Effector memory CD4-positive, alpha-beta T cell (primary cell): ENCODE data around the gene ATP6V1G2.
"Not testable (repeated sequence)": the region's sequence is repeated elsewhere in the genome, so short reads cannot be mapped to it uniquely, and the experiment has no call there.

Experiments
- DNase-seq, 3 donors: peaks; one replicate each; pipeline ENCODE4 v3.0.0-alpha.2; 2020
- H3K27ac ChIP-seq: 2 replicates; pipeline ENCODE4 v1.7.0; 2013; ENCODE audit warnings: mild to moderate bottlenecking, low read length, moderate library complexity; ENCODE audit not compliant: insufficient read depth, poor library complexity, severe bottlenecking
- H3K27me3 ChIP-seq: replicated peaks from 2 replicates; pipeline ENCODE4 v1.7.0; 2013; ENCODE audit warnings: mild to moderate bottlenecking, low read length; ENCODE audit not compliant: insufficient read depth, control insufficient read depth, poor library complexity, severe bottlenecking
- H3K36me3 ChIP-seq: 2 replicates; pipeline ENCODE4 v1.7.0; 2013; ENCODE audit warnings: mild to moderate bottlenecking, low read length, moderate library complexity; ENCODE audit not compliant: control insufficient read depth, insufficient read depth
- H3K4me1 ChIP-seq: 2 replicates; pipeline ENCODE4 v1.7.0; 2013; ENCODE audit warnings: low read length, mild to moderate bottlenecking; ENCODE audit not compliant: control insufficient read depth, insufficient read depth, poor library complexity, severe bottlenecking
- H3K4me3 ChIP-seq: 2 replicates; pipeline ENCODE4 v1.7.0; 2013; ENCODE audit warnings: low read length, low read depth, mild to moderate bottlenecking; ENCODE audit not compliant: insufficient read depth, poor library complexity, severe bottlenecking
- H3K9me3 ChIP-seq: 2 replicates; pipeline ENCODE4 v1.7.0; 2013; ENCODE audit warnings: mild to moderate bottlenecking, low read length, moderate library complexity; ENCODE audit not compliant: control insufficient read depth
- total RNA-seq, 3 donors: gene quantifications; one replicate each; lab custom pipeline; 2026; lab: John Stamatoyannopoulos, UW

The ATP6V1G2 gene
- total RNA-seq, result 1.2 to 2.2 (median 1.4) reads per million in 3 donors

DNA sequence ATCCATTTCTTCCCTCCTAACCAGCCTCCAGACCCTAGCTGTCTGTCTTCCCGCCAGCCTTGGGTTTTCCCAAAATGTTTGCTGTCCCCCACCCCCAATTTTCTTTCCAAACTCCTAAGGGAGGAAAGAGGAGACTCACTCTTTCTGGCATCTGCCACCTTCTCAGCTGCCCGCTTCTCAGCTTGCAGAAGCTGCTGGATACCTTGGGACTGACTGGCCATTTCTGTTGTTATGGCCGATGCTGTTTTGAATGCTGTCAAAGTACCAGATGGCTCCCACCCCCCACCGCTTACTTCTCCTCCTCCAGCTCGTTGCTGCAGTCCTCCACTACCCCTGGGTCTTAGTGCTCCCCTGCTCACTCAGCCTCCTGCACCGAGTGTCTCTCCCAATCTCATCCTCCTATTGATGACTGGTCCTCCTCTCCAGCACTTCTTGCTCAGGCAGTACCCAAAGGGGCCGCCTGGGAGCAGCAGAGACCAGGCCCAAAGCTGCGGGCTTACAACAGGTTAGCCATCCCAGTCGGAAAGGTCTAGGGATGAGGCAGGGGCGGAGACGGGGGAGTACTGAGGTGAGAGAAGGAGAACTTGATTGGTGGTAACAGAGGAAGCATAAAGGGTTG, at the start of gene ATP6V1G2:
ATP6V1G2 (minus strand) TSS at position 270 of the 619 bp plus-strand sequence; CDS start at position 221, 49 bp downstream.
- peak; percentile 65 to 83 (median 78) for DNase-seq
- H3K4me1 ChIP-seq, result peaks cover 20% of the 10 kb centered on the region

DNA sequence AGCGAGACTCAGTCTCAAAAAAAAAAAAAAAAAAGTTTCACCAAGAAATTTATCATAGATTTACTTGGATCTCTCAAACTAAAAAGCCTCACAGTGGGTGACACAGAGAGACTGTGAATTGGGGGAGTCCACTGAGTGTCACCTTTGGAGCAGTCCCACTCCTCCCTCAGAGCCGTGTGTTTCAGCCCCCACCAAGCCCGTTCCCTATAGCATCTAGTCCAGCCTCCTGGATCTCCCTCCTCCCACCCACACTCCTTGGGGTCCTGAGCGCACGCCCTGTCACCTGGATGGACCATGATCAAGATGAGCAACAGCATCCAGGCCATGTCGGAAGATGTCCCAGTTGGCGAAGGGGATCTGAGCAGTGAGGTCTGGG, 46.0 kb upstream of the ATP6V1G2 start:
- peak overlapping the region; percentile 47 for H3K27ac ChIP-seq
- peak overlapping the region; percentile 12 for H3K4me3 ChIP-seq
- H3K36me3 ChIP-seq, result no peaks in the 10 kb centered on the region
- no peaks in the 10 kb centered on the region for H3K27me3 ChIP-seq
- no peak for DNase-seq
- no peaks in the 10 kb centered on the region for H3K9me3 ChIP-seq
- H3K4me1 ChIP-seq, result peaks cover 55% of the 10 kb centered on the region

More for the DNA sequence above, at the start of gene ATP6V1G2:
- Histone ChIP-seq H3K36me3 (no peaks in the 10 kb centered on the region), H3K27ac (peak within 1 kb of the TSS; percentile 76), H3K27me3 (no peaks in the 10 kb centered on the region), H3K4me3 (peak within 1 kb of the TSS; percentile 15), H3K9me3 (no peaks in the 10 kb centered on the region)

DNA sequence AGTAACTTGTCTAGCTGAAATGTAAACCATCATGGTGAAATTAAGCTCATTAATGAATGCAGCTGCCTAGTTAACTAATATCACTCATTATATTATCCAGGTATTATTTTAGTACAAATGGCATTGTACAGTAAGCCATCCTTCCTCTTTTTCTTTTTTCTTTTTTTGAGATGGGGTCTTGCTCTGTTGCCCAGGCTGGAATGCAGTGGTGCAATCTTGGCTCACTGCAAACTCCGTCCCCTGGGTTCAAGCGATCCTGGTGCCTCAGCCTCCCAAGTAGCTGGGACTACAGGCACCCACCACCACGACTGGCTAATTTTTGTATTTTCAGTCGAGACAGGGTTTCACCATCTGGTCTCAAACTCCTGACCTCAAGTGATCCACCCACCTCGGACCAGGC, 44.3 kb upstream of the ATP6V1G2 start:
- H3K4me3 ChIP-seq, H3K36me3 ChIP-seq, H3K9me3 ChIP-seq, H3K27me3 ChIP-seq, H3K27ac ChIP-seq, DNase-seq: not testable (repeated sequence)
- peaks cover 57% of the 10 kb centered on the region for H3K4me1 ChIP-seq

DNA sequence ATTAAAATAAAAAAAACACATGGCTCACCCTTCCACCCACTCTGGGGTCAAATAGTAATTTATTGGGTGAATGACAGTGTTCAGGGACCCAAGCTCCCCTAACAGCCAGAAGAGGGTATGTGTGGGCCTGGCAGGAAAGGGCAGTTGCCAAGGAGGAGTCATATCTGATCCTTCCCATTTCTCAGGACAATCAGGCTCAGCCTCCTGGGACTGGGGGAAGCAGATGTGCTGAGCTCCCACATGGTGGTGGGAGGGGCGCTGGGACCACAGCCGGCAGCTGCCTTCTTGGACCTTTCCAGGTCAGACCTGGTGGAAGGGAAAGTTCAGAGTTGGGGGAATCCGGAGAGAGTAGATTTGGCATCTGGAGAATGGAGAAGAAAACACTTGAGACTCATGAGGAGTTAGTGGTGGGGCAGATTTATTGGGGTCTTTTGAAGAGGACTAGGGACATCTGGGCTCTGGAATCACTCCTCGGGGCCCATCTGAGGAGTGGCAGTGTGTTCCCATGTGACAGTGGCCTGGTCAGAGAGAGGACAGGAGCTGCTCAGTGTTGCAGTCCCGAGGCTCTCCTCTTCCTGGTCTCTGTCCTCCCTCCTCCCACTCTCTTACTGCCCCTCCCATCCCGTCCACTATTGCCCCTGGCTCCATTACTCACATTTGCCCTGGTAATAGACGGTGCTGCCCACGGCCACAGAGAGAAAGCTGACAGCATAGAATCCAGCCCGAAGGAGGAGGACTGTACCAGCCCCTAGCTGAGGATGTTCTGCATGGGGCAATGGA, 42.7 kb upstream of the ATP6V1G2 start:
- H3K36me3 ChIP-seq, result no peaks in the 10 kb centered on the region
- H3K4me3 ChIP-seq, result no peak overlapping the region
- peaks cover 67% of the 10 kb centered on the region for H3K4me1 ChIP-seq
- no peaks in the 10 kb centered on the region for H3K9me3 ChIP-seq
- H3K27me3 ChIP-seq, result no peaks in the 10 kb centered on the region
- no peak for DNase-seq
- peak overlapping the region; percentile 95 for H3K27ac ChIP-seq

DNA sequence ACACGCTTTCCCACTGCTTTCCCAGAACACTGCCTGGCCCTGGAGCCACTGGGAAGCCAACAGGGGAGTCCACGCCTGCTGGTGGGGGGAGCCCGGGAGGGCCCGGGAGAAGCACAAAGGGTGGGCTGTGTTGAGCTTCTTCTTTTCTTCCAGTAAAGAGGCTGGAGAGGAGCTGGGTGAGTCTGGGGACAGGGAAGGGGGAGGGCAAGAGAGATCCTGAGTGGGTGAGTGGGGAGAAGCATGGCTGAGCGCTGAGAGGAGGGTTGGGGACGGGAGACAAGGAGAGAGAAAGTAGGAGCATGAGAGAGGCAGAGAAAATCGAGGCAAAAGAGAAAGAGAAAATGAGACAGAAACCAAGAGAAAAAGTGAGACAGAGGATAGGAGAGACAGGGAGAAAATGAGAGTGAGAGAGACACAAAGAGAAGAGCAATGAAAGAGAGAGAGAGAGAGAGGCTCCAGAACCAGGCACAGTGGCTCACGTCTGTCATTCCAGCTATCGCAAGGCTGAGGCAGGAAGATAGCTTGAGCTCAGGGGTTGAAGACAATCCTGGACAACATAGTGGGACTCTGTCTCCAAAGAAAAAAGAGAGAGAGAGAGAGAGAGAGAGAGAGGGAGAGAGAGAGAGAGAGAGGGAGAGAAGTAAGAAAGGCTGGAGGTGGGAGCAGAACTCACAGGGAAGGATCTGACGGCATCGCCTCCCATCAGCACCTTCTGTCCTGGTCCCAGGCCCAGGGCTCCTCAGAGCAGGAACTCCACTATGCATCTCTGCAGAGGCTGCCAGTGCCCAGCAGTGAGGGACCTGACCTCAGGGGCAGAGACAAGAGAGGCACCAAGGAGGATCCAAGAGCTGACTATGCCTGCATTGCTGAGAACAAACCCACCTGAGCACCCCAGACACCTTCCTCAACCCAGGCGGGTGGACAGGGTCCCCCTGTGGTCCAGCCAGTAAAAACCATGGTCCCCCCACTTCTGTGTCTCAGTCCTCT, 41.7 kb upstream of the ATP6V1G2 start:
- DNase-seq, result no peak
- peak overlapping the region; percentile 95 for H3K27ac ChIP-seq
- no peaks in the 10 kb centered on the region for H3K36me3 ChIP-seq
- H3K4me3 ChIP-seq, result peak overlapping the region; percentile 3
- H3K4me1 ChIP-seq, result peaks cover 68% of the 10 kb centered on the region
- no peaks in the 10 kb centered on the region for H3K27me3 ChIP-seq
- H3K9me3 ChIP-seq, result no peaks in the 10 kb centered on the region

DNA sequence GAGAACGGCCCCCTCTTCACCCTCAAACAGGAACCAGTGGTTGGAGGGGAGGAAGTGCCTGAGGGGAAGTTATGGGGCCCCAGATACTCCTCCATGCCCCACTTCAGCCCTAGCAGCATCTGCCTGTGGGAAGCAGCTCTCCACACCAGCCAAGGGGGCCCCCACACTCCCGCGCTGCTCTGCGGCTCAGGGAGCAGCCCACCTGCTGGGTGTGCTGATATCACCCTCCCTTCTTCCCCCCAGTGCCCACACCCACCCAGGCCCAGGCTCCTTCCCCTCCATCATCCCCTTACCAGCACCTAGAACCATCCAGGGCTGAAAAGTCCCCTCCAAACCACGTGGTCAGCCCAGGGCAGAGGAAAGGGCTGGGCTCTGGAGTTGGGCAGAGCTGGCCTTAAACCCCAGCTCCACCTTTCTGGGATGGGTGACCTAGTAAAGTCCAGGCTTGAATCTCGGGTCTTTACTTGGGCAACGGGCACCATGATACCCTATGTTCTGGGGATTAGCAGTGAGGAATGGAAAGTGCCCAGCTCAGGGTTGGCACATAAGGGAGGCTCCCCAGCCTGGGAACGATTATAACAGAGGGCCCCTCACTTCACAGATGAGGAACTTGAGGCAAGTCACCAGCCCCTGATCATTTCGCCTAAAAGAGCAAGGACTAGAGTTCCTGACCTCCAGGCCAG, 40.3 kb upstream of the ATP6V1G2 start:
- Histone ChIP-seq H3K36me3 (no peaks in the 10 kb centered on the region), H3K4me1 (peaks cover 65% of the 10 kb centered on the region), H3K4me3 (peak overlapping the region; percentile 27), H3K27ac (peak overlapping the region; percentile 95), H3K9me3 (no peaks in the 10 kb centered on the region), H3K27me3 (no peaks in the 10 kb centered on the region)
- no peak for DNase-seq

DNA sequence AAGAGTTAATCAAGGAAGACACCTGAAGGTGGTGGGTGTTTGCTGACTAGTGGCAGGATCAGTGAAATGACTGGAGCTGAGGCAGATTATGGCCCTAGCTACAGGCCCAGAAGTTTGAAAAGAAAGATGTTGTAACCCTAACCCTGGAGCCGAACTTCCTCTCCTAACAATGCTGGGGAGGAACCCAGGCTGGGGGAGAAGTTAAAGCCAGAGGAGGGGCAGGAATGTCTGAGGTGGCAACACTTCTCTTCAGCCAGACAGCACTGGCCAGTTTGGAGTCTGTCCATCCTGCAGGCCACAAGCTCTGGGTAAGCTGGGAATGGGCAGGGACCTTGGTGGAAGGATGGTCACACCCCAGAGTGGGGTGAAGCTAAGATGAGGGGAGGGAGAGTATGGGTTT, 39.6 kb upstream of the ATP6V1G2 start, which contains the start of gene LST1:
LST1 (plus strand) TSS at position 270 of the 400 bp plus-strand sequence. CDS start 1,023 bp downstream, outside the sequence.
- Histone ChIP-seq H3K4me3 (peak within 1 kb of the TSS; percentile 27), H3K27me3 (no peaks in the 10 kb centered on the region), H3K27ac (peak within 1 kb of the TSS; percentile 95), H3K4me1 (peaks cover 65% of the 10 kb centered on the region), H3K36me3 (no peaks in the 10 kb centered on the region), H3K9me3 (no peaks in the 10 kb centered on the region)
- no peak for DNase-seq

DNA sequence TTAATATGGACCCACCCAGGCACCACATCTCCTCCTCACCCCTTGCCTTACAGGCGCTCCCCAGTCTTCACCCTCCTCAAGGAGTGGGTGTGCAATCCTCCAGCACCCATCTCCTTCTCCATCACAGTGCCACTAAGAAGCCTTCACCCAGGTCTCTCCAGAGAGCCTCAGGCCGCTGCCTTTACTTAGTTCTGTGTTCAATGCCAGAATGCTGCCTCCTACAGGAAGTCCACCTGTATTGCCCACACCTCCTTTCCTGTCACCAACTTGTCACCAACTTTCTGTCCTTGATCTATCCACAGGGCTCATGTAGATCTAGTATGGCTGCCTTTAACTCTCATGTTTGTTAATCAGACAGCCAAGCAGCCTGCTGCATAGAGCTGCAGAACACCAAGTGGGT, 39.1 kb upstream of the ATP6V1G2 start:
- peak overlapping the region; percentile 95 for H3K27ac ChIP-seq
- H3K4me1 ChIP-seq, result peaks cover 65% of the 10 kb centered on the region
- H3K4me3 ChIP-seq, result peak overlapping the region; percentile 12
- H3K27me3 ChIP-seq, result no peaks in the 10 kb centered on the region
- H3K9me3 ChIP-seq, result no peaks in the 10 kb centered on the region
- DNase-seq, result peak in 1 of 3 donors; percentile 28
- peaks cover 3% of the 10 kb centered on the region for H3K36me3 ChIP-seq

DNA sequence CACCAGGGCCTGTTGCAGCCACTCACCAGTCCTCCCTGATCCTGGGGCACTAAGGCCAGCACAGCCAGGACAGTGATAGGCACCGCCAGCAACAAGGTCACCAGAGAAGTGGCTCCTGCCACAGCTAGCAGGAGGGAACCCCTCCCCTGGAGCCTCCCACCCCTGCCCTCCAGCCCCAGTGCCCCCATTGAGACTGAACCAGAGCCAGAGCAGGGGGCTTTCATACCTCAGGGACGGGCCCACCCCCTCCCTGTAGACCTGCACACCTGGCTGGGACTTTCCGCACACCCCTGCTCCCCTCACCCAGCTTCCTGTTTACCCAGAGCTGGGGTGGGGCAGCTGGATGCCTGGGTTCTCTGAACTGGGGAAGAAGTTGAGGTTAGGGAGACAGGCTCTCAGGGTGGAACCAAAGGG, 35.8 kb upstream of the ATP6V1G2 start, which contains the start of gene LTB:
LTB (minus strand) TSS at position 195 of the 414 bp plus-strand sequence; CDS start at position 188, 7 bp downstream.
- Histone ChIP-seq H3K36me3 (peaks cover 9% of the 10 kb centered on the region), H3K27ac (peak within 1 kb of the TSS; percentile 95), H3K4me1 (peaks cover 76% of the 10 kb centered on the region), H3K4me3 (peak within 1 kb of the TSS; percentile 91), H3K27me3 (no peaks in the 10 kb centered on the region), H3K9me3 (no peaks in the 10 kb centered on the region)
- DNase-seq, result peak; percentile 64 to 69 (median 66)
